Activated naive CD4-positive, alpha-beta T cell treated with anti-CD3 and anti-CD28 coated beads, Interleukin-2, amount 10 ng/mL, durations not matched to agents 7 days and 5 days (primary cell): Measurements from ENCODE around the gene ZNF823.

Experiments
- CTCF ChIA-PET: fragments of 350-600 bp; sonication (Branson Sonifier 250); formaldehyde crosslinking; loops from one replicate; lab custom pipeline; 2021; ENCODE audit warnings: antibody characterized with exemption; lab: Charles Lee
- DNase-seq: peaks from one replicate; pipeline ENCODE4 v3.0.0-alpha.2; 2020
- H3K27ac Mint-ChIP-seq: one replicate; pipeline ENCODE4 v1.8.0; 2021; ENCODE audit warnings: mild to moderate bottlenecking, moderate library complexity, mixed read lengths
- H3K27me3 Mint-ChIP-seq: one replicate; pipeline ENCODE4 v1.8.0; 2021; ENCODE audit warnings: mild to moderate bottlenecking, mixed read lengths
- H3K36me3 Mint-ChIP-seq: one replicate; pipeline ENCODE4 v1.8.0; 2021; ENCODE audit warnings: mixed read lengths
- H3K4me1 Mint-ChIP-seq: one replicate; pipeline ENCODE4 v1.8.0; 2021; ENCODE audit warnings: mixed read lengths
- H3K4me3 Mint-ChIP-seq: one replicate; pipeline ENCODE4 v1.8.0; 2021; ENCODE audit warnings: mild to moderate bottlenecking, moderate library complexity, mixed read lengths
- H3K9me3 Mint-ChIP-seq: one replicate; pipeline ENCODE4 v1.8.0; 2021; ENCODE audit warnings: mixed read lengths

The ZNF823 gene

GRCh38 chr19:11759805-11760204, 21.1 kb upstream of the ZNF823 start:
- no peaks in the 10 kb centered on the region for H3K4me1 Mint-ChIP-seq
- DNase-seq = no peak
- H3K27me3 Mint-ChIP-seq = no peaks in the 10 kb centered on the region
- H3K9me3 Mint-ChIP-seq = peaks cover 40% of the 10 kb centered on the region
- CTCF ChIA-PET = no interaction called here
- H3K27ac Mint-ChIP-seq = no peak overlapping the region
- no peak overlapping the region for H3K4me3 Mint-ChIP-seq
- H3K36me3 Mint-ChIP-seq = no peaks in the 10 kb centered on the region

GRCh38 chr19:11756965-11757364, 18.2 kb upstream of the ZNF823 start:
- Mint-ChIP-seq H3K36me3 (no peaks in the 10 kb centered on the region), H3K27me3 (no peaks in the 10 kb centered on the region), H3K27ac (no peak overlapping the region), H3K4me3 (no peak overlapping the region), H3K9me3 (peaks cover 42% of the 10 kb centered on the region), H3K4me1 (no peaks in the 10 kb centered on the region)
- CTCF ChIA-PET = no interaction called here
- DNase-seq = no peak

GRCh38 chr19:11754663-11755062, 15.9 kb upstream of the ZNF823 start:
- H3K27ac Mint-ChIP-seq = no peak overlapping the region
- H3K36me3 Mint-ChIP-seq = no peaks in the 10 kb centered on the region
- no peak for DNase-seq
- H3K9me3 Mint-ChIP-seq = peaks cover 41% of the 10 kb centered on the region
- H3K4me1 Mint-ChIP-seq = no peaks in the 10 kb centered on the region
- no peak overlapping the region for H3K4me3 Mint-ChIP-seq
- no peaks in the 10 kb centered on the region for H3K27me3 Mint-ChIP-seq
- CTCF ChIA-PET = no interaction called here

GRCh38 chr19:11752244-11752736, 13.5 kb upstream of the ZNF823 start:
- DNase-seq = no peak
- Mint-ChIP-seq H3K9me3 (peaks cover 43% of the 10 kb centered on the region), H3K4me3 (no peak overlapping the region), H3K27me3 (no peaks in the 10 kb centered on the region), H3K27ac (no peak overlapping the region), H3K36me3 (no peaks in the 10 kb centered on the region), H3K4me1 (no peaks in the 10 kb centered on the region)
- CTCF ChIA-PET = no interaction called here

- Mint-ChIP-seq H3K27me3 (no peaks in the 10 kb centered on the region), H3K27ac (no peak overlapping the region), H3K4me3 (no peak overlapping the region), H3K9me3 (peaks cover 27% of the 10 kb centered on the region), H3K36me3 (no peaks in the 10 kb centered on the region), H3K4me1 (no peaks in the 10 kb centered on the region)
- CTCF ChIA-PET = no interaction called here
- DNase-seq = no peak
Observed at GRCh38 chr19:11749751-11750150, 11.0 kb upstream of the ZNF823 start.

- Mint-ChIP-seq H3K4me1 (no peaks in the 10 kb centered on the region), H3K4me3 (no peak overlapping the region), H3K9me3 (peaks cover 23% of the 10 kb centered on the region), H3K36me3 (peaks cover 1% of the 10 kb centered on the region), H3K27ac (no peak overlapping the region), H3K27me3 (no peaks in the 10 kb centered on the region)
- DNase-seq = no peak
- CTCF ChIA-PET = no interaction called here
Observed at GRCh38 chr19:11747277-11747676, 8.5 kb upstream of the ZNF823 start.

GRCh38 chr19:11745869-11746268, 7.1 kb upstream of the ZNF823 start:
- no peak overlapping the region for H3K27ac Mint-ChIP-seq
- peaks cover 1% of the 10 kb centered on the region for H3K36me3 Mint-ChIP-seq
- H3K4me3 Mint-ChIP-seq = no peak overlapping the region
- CTCF ChIA-PET = interaction anchor here (0.7 kb wide), 1 partner anchor 9 kb away, joined by 3 read pairs; no protein-coding TSS in a partner anchor
- no peak for DNase-seq
- peaks cover 20% of the 10 kb centered on the region for H3K9me3 Mint-ChIP-seq
- H3K4me1 Mint-ChIP-seq = no peaks in the 10 kb centered on the region
- H3K27me3 Mint-ChIP-seq = no peaks in the 10 kb centered on the region

GRCh38 chr19:11737964-11738745, 591 bp downstream of the ZNF823 start:
- peaks cover 10% of the 10 kb centered on the region for H3K9me3 Mint-ChIP-seq
- DNase-seq = peak; percentile 59
- peaks cover 30% of the 10 kb centered on the region for H3K4me1 Mint-ChIP-seq
- H3K27ac Mint-ChIP-seq = peak overlapping the region; percentile 93
- H3K4me3 Mint-ChIP-seq = peak overlapping the region; percentile 98
- CTCF ChIA-PET = no interaction called here
- H3K36me3 Mint-ChIP-seq = peaks cover 22% of the 10 kb centered on the region
- peaks cover 6% of the 10 kb centered on the region for H3K27me3 Mint-ChIP-seq

- Mint-ChIP-seq H3K9me3 (peaks cover 9% of the 10 kb centered on the region), H3K4me3 (no peak overlapping the region), H3K36me3 (peaks cover 28% of the 10 kb centered on the region), H3K27me3 (peaks cover 6% of the 10 kb centered on the region), H3K27ac (peak overlapping the region; percentile 60), H3K4me1 (peaks cover 30% of the 10 kb centered on the region)
- CTCF ChIA-PET = interaction anchor here (0.6 kb wide), 1 partner anchor 10 kb away, joined by 3 read pairs; no protein-coding TSS in a partner anchor
- no peak for DNase-seq
Observed at GRCh38 chr19:11736696-11737095, 2.0 kb downstream of the ZNF823 start.

GRCh38 chr19:11735375-11735774, 3.4 kb downstream of the ZNF823 start:
- H3K4me3 Mint-ChIP-seq = no peak overlapping the region
- CTCF ChIA-PET = no interaction called here
- H3K27ac Mint-ChIP-seq = no peak overlapping the region
- H3K9me3 Mint-ChIP-seq = peaks cover 16% of the 10 kb centered on the region
- peaks cover 35% of the 10 kb centered on the region for H3K36me3 Mint-ChIP-seq
- DNase-seq = no peak
- peaks cover 30% of the 10 kb centered on the region for H3K4me1 Mint-ChIP-seq
- peaks cover 6% of the 10 kb centered on the region for H3K27me3 Mint-ChIP-seq

- H3K4me1 Mint-ChIP-seq = no peaks in the 10 kb centered on the region
- H3K27me3 Mint-ChIP-seq = no peaks in the 10 kb centered on the region
- no peak for DNase-seq
- peaks cover 48% of the 10 kb centered on the region for H3K36me3 Mint-ChIP-seq
- CTCF ChIA-PET = no interaction called here
- no peak overlapping the region for H3K4me3 Mint-ChIP-seq
- H3K9me3 Mint-ChIP-seq = peaks cover 43% of the 10 kb centered on the region
- H3K27ac Mint-ChIP-seq = no peak overlapping the region
Observed at GRCh38 chr19:11729586-11729985, 9.2 kb downstream of the ZNF823 start.

GRCh38 chr19:11722414-11722813, 16.3 kb downstream of the ZNF823 start:
- CTCF ChIA-PET = no interaction called here
- peaks cover 68% of the 10 kb centered on the region for H3K9me3 Mint-ChIP-seq
- no peak for DNase-seq
- no peak overlapping the region for H3K27ac Mint-ChIP-seq
- no peak overlapping the region for H3K4me3 Mint-ChIP-seq
- peaks cover 61% of the 10 kb centered on the region for H3K36me3 Mint-ChIP-seq
- no peaks in the 10 kb centered on the region for H3K4me1 Mint-ChIP-seq
- H3K27me3 Mint-ChIP-seq = no peaks in the 10 kb centered on the region

- peaks cover 58% of the 10 kb centered on the region for H3K36me3 Mint-ChIP-seq
- H3K27ac Mint-ChIP-seq = no peak overlapping the region
- H3K4me1 Mint-ChIP-seq = no peaks in the 10 kb centered on the region
- CTCF ChIA-PET = no interaction called here
- no peak overlapping the region for H3K4me3 Mint-ChIP-seq
- peaks cover 68% of the 10 kb centered on the region for H3K9me3 Mint-ChIP-seq
- H3K27me3 Mint-ChIP-seq = no peaks in the 10 kb centered on the region
- DNase-seq = no peak
Observed at GRCh38 chr19:11721681-11722080, 17.1 kb downstream of the ZNF823 start.

- Mint-ChIP-seq H3K4me1 (no peaks in the 10 kb centered on the region), H3K27me3 (no peaks in the 10 kb centered on the region), H3K27ac (no peak overlapping the region), H3K9me3 (peaks cover 32% of the 10 kb centered on the region), H3K36me3 (no peaks in the 10 kb centered on the region), H3K4me3 (no peak overlapping the region)
- CTCF ChIA-PET = no interaction called here
- no peak for DNase-seq
Observed at GRCh38 chr19:11710313-11710712, 28.4 kb downstream of the ZNF823 start.

- Mint-ChIP-seq H3K9me3 (peaks cover 23% of the 10 kb centered on the region), H3K27me3 (no peaks in the 10 kb centered on the region), H3K4me3 (no peak overlapping the region), H3K4me1 (no peaks in the 10 kb centered on the region), H3K27ac (no peak overlapping the region), H3K36me3 (no peaks in the 10 kb centered on the region)
- CTCF ChIA-PET = no interaction called here
- no peak for DNase-seq
Observed at GRCh38 chr19:11708457-11708856, 30.3 kb downstream of the ZNF823 start.
